ENCODE data around the gene KNCN.

GRCh38 chr1:46585312-46585938 is 34.0 kb upstream of the KNCN start:
- no peak for TF ChIP-seq POLR2AphosphoS5 (IDR thresholded peaks at IDR 0.05; ENCODE audit: low read depth)
- TF ChIP-seq, protein P1, sequence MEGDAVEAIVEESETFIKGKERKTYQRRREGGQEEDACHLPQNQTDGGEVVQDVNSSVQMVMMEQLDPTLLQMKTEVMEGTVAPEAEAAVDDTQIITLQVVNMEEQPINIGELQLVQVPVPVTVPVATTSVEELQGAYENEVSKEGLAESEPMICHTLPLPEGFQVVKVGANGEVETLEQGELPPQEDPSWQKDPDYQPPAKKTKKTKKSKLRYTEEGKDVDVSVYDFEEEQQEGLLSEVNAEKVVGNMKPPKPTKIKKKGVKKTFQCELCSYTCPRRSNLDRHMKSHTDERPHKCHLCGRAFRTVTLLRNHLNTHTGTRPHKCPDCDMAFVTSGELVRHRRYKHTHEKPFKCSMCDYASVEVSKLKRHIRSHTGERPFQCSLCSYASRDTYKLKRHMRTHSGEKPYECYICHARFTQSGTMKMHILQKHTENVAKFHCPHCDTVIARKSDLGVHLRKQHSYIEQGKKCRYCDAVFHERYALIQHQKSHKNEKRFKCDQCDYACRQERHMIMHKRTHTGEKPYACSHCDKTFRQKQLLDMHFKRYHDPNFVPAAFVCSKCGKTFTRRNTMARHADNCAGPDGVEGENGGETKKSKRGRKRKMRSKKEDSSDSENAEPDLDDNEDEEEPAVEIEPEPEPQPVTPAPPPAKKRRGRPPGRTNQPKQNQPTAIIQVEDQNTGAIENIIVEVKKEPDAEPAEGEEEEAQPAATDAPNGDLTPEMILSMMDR (conservative IDR thresholded peaks at IDR 0.05; ENCODE audit: low read depth in 2 of 2): no peak
- TF ChIP-seq EZH2 (IDR thresholded peaks at IDR 0.05; ENCODE audit: low read depth, unreplicated experiment): no peak
- TF ChIP-seq, protein P2, sequence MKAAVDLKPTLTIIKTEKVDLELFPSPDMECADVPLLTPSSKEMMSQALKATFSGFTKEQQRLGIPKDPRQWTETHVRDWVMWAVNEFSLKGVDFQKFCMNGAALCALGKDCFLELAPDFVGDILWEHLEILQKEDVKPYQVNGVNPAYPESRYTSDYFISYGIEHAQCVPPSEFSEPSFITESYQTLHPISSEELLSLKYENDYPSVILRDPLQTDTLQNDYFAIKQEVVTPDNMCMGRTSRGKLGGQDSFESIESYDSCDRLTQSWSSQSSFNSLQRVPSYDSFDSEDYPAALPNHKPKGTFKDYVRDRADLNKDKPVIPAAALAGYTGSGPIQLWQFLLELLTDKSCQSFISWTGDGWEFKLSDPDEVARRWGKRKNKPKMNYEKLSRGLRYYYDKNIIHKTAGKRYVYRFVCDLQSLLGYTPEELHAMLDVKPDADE (IDR thresholded peaks at IDR 0.05): no peak
- TF ChIP-seq EZH2phosphoT487 (IDR thresholded peaks at IDR 0.05; ENCODE audit: unreplicated experiment): no peak
- no peak for TF ChIP-seq CREB1 (CRISPR knock-in tag; IDR thresholded peaks at IDR 0.05; ENCODE audit: low read depth)
- no peak for TF ChIP-seq STAT1 (IDR thresholded peaks at IDR 0.05; ENCODE audit: unreplicated experiment)
- no peak for TF ChIP-seq REST (IDR thresholded peaks at IDR 0.05; ENCODE audit: unreplicated experiment)
- TF ChIP-seq ZNF114 (CRISPR knock-in tag; IDR thresholded peaks at IDR 0.05): no peak
